Left ventricle myocardium superior (tissue), 1 donor: ENCODE data around the gene EGLN3. TPM values are rescaled to one million over a fixed set of nuclear protein-coding genes. Genes with fewer than 3 reads are reported as not detected.
"Not testable (repeated sequence)": the region's sequence is repeated elsewhere in the genome, so short reads cannot be mapped to it uniquely, and the experiment has no call there.

ENCODE experiments used
- ATAC-seq: fragments of 200-7000 bp; cut with Tn5 transposase; one replicate; pipeline ENCODE4 v1.9.1; 2020; ENCODE audit warnings: mild to moderate bottlenecking, moderate library complexity
- DNase-seq: peaks from one replicate; pipeline ENCODE4 v3.0.0-alpha.2; 2020
- intact Hi-C: fragments of 100-400 bp; cut with micrococcal nuclease; formaldehyde crosslinking; loops from one replicate; pipeline ENCODE4 v1.11.0; 2022
- long read RNA-seq: library from polyadenylated mRNA; unstranded; transcript quantifications from one replicate; pipeline ENCODE4 v2.0.0, GENCODE V29; 2021
- total RNA-seq: library from RNA; stranded (reverse); fragmentation: NEBNext Ultra II Directional; extraction: Animal tissue kit (Norgen Biotek cat#: 25700); gene quantifications from one replicate; pipeline ENCODE4 v1.2.1, GENCODE V29; 2021
- donor health status: DM: no; HTN: yes; CAD: no; lungs with severe emphysema.

Gene EGLN3
- 133 TPM for total RNA-seq
- long read RNA-seq, transcript EGLN3-209 (5 exons, 1,004 nt), result minor isoform, 14 of 328 reads
- long read RNA-seq, transcript EGLN3-205 (1 exons, 2,849 nt), result minor isoform, 5 of 328 reads
- long read RNA-seq, transcript EGLN3-201 (5 exons, 2,709 nt), result major isoform, 287 of 328 reads
- long read RNA-seq, partial matches to known transcripts, result 15 of 328 reads
- long read RNA-seq, other reads (novel, unspliced or antisense), result 7 of 328 reads

DNA sequence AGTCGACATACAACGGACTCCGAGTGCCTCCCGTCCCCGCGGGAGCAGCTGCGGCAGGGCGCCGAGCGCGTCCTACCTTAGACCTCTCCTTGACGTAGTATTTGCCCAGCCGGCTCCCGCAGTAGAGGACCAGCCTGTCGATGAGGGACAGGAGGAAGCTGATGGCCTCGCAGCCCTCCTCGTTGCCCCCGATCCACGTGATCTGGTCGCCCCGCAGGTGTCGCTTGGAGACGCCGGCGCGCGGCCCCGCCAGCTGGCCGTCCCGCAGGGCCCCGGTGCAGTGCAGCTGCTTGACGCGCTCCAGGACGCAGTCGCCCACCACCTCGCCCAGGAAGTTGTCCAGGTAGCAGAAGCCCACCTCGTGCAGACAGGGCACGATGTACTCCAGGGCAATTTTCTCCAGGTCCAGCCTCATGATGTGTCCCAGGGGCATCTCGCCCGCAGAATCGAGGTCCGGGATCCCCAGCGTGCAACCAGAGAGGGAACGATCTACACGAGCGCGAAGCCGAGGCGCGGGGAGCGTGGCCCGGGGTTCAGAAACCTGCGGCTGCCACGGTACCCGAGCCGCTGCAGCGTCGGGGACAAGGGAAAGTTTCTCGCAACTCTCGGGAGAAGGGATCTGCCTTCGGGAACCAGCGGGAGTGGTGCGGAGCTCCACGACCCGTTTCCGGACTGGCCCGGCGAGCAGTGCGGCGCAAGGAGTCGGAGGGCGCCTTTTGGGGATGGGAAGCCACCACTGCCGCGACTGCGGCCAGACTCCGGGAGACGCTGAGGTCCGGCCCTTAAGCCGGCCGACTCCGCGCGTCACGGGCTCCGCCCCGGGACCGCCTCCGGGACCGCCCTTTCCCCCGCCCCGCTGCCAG lies at the start of gene EGLN3:
Gene EGLN3, minus strand, starts transcription at position 755 of the 863 bp plus-strand sequence. Its CDS starts 322 bp downstream, at position 433.
- ATAC-seq (peak; percentile 98), DNase-seq (peak; percentile 95)
- intact Hi-C loops, result no loop called here

- no peak for DNase-seq
- intact Hi-C loops, result no loop called here
- peak; percentile 45 for ATAC-seq
Measured at GRCh38 chr14:34000396-34000795, 49.5 kb upstream of the EGLN3 start.

- DNase-seq, result no peak
- peak; percentile 35 for ATAC-seq
- intact Hi-C loops, result no loop called here
Measured at GRCh38 chr14:33999771-34000291, 49.0 kb upstream of the EGLN3 start.

DNA sequence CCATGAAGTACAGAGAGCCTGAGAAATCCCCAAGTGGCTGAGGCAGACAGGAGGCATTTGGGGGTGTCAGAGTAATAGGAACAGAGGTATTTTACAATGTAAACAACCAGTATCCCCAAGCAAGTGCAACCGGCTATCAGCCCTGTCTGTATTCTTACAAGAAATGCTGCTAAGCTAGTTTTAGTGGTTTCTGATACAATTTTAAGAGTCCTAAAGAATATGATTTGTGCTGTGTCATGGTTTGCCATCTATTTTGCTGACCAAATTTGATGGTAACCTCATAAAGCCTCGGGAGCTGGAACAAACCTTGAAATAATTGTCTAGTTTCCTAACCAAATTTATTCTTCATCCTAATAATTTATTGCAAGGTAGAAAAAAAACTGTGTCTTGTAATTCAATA lies 46.7 kb upstream of the EGLN3 start:
- ATAC-seq, result no peak
- intact Hi-C loops, result no loop called here
- no peak for DNase-seq

DNA sequence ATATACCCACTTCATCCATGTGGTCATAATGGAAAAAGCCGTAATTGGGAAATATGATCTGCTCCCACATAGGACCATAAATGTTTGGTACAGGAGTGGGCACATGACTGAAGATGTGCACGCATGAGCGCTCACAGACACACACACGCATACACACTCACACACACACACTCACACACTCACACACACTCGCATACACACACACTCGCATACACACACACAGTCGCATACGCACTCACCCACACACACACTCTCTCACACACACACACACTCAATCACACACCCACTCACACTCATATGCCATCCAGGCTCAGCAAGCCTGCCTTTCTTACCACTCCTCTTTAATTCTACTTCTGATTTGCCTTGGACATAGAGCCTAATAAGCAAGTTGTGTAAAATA lies 45.6 kb upstream of the EGLN3 start:
- DNase-seq, result no peak
- intact Hi-C loops, result no loop called here
- ATAC-seq, result no peak

DNA sequence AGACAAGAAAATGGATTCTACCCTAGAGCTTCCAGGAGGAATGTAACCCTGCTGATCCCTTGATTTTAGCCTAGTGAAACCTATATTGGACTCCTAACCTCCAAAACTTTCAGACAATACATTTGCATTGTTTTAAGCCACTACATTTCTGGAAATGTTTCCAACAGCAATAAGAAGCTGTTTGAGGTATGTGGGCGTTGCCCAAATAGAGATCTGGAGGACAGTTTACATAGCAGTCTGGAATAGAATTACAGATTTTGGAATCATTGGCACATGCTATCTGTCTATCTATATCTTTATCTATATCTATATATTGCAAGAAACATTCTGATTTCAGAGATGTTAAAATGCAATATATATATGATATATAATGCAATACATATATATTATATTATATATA lies 42.4 kb upstream of the EGLN3 start:
- intact Hi-C loops, result no loop called here
- DNase-seq, result no peak
- ATAC-seq, result no peak

DNA sequence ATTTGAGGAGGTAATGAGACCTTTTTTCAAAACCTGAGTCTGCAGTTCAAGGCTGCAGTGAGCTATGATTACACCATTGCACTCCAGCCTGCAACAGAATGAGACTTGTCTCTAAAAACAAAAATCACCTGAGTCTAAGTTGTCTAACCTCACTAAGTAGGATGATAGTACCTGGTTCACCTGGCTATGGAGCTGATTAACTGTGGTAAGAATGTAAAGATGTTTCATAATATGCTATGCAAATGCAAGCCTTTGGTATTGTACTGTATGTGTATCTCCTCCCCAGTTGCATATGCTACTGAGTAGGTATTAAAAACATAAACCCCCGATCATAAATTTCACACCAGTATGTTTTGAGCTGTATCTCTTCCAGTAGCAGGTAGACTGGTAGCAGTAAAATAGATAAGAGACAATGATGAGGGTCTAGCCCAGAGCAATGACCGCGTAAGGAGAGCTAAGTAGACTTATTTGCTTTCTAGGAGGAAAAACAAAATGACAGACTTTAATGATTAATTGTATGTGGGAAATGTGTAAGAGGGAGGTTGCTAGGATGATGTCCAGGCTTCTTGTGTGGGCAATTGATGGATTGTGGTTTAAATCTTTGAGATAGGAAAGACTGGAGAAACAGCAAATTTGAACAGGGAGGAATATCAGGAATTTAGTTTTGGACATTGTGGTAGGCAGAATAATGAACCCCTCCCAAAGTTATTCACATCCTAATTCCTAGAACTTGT lies 41.6 kb upstream of the EGLN3 start:
- no peak for ATAC-seq
- intact Hi-C loops, result no loop called here
- DNase-seq, result no peak

GRCh38 chr14:33990790-33991189 lies 39.9 kb upstream of the EGLN3 start:
- intact Hi-C loops, result no loop called here
- no peak for ATAC-seq
- no peak for DNase-seq

DNA sequence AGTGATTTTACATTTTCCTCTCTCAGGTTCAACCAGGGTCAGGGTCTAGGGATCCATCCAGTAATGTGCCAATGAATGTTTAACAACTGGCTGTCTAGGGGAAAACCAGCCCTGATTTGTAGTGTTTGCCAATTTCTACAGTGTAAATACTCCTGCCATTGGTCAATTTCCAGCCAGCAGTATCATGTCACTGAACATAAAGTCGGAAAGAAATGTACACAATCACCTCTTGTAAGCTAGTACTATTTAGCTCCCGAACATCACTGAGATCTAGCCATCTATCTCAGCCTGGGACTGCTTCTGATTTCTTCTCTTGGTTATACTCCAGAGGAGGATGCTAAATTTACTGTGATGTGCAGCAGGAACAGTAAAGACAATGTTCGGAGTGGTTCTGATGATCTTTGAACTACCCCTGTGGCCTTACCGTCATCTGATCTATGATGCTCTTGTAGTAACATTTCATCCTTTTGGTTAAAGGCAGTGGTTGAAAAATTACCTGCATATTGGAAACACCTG lies 36.7 kb upstream of the EGLN3 start:
- ATAC-seq, result no peak
- no peak for DNase-seq
- intact Hi-C loops, result no loop called here

GRCh38 chr14:33986804-33987203 lies 35.9 kb upstream of the EGLN3 start:
- DNase-seq (no peak), ATAC-seq (no peak)
- intact Hi-C loops, result no loop called here

DNA sequence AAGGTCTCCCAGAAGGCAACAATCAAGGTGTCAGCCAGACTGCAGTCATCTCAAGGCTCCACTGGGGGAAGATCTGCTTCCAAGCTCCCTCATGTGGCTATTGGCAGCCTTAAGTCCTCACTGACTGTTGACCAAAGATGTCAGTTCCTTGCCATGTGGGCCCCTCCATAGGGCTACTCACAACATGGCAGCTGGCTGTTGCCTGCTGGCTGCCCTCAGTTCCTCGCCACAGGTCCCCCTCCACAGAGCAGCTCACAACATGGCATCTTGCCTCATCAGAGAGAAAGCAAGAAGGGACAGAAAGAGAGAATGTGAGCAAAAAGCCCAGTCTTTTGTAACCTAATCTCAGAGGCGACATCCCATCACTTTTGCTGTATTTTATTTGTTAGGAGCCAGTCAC lies 34.4 kb upstream of the EGLN3 start:
- intact Hi-C loops, result no loop called here
- DNase-seq, result no peak
- ATAC-seq, result no peak

GRCh38 chr14:33979613-33980276 lies 28.9 kb upstream of the EGLN3 start:
- DNase-seq (no peak), ATAC-seq (no peak)
- intact Hi-C loops, result no loop called here

DNA sequence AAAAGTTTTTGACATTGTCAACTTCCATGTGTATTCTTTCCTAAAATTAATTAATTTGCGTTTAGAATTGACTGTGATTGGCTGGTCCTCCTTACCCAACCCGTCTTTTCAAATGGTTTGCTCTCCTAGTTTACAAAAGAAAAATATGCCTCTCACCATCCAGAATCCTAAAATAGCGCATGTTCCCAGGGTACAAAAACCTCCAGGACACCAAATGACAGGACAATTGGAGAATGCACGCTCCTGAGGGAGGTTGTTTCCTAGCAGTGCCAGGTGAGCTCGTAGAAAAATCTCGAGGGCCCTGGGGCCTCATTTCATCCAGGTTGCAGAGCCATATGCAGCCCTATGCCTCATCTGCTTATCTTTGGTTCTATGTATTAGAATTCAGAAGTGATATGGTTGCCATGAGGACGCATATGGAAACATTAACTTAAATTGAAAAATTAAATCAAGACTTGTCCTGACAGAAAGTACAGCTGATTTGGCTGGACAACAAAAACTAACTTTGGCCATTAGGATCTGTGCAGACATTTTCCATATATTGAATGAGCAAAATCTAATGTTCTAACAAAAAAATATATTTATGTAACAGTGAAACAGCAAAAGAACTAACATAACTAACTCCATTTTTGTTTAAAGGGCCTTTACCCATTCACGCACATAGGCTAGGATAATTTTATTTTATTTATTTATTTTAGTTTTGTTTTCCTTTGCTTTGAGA lies 28.2 kb upstream of the EGLN3 start:
- ATAC-seq, result peak; percentile 50
- intact Hi-C loops, result no loop called here
- DNase-seq, result no peak

GRCh38 chr14:33972583-33973081 lies 21.8 kb upstream of the EGLN3 start:
- no peak for DNase-seq
- ATAC-seq, result no peak
- intact Hi-C loops, result no loop called here

- ATAC-seq, intact Hi-C loops, DNase-seq: not testable (repeated sequence)
Measured at GRCh38 chr14:33969846-33970245, 19.0 kb upstream of the EGLN3 start.

DNA sequence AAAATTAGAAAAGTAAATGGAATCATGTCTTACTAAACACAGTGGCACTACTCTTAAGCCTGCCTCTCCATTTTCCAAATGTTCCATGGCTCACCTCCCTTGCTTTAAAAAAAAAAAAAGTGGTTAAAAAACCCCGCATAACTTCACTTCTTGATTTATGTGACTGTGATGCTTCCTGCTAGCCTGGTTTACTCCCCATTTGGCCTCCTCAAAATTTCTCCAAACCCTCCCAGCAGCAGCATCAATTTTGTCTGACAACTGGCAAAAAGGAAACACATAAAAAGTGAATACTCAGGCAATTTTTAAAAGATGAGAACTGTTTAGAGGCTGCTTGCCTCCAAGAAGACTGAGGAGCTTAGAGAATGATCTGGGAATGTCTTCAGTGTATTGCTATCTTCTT lies 17.8 kb upstream of the EGLN3 start:
- ATAC-seq (no peak), DNase-seq (no peak)
- intact Hi-C loops, result no loop called here

DNA sequence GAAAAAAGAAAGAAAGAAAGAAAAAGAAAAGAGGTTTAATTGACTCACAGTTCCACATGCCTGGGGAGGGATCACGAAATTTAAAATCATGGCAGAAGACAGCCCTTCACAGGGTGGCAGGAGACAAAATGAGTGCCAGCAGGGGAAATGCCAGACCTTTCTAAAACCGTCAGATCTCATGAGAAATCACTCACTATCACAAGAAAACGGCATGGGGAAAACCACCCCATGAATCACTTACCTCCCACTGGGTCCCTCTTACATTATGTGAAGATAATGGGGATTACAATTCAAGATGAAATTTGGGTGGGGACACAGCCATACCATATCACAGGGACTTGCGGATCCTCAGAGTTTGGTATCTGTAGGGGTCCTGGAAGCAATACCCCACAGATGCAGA lies 16.3 kb upstream of the EGLN3 start:
- DNase-seq (no peak), ATAC-seq (no peak)
- intact Hi-C loops, result no loop called here

DNA sequence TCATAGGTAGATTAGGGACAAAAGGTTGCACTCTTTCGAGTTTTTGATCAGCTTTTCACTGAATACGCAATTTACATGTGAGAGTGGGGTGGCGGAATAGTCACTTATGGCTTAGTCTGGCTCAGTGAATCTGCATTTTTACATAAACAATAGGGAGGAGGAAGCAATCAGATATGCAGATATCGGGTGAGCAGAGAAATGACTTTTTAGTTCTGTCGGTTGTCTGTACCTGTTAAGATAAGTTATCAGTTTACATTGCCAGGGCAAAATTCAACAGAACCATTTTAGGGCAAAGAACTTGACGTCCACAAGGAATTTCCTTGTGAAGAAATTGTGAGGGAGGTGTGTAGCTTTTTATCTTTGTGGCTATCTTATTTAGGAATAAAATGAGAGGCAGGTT lies 15.4 kb upstream of the EGLN3 start:
- ATAC-seq (no peak), DNase-seq (no peak)
- intact Hi-C loops, result no loop called here
